ENCODE results near the gene PCDHGB2. TPM values are rescaled to one million over a fixed set of nuclear protein-coding genes. Genes with fewer than 3 reads are reported as not detected.

The PCDHGB2 gene
- total RNA-seq, 1 donor from 2014 or later = under 0.01 TPM

DNA sequence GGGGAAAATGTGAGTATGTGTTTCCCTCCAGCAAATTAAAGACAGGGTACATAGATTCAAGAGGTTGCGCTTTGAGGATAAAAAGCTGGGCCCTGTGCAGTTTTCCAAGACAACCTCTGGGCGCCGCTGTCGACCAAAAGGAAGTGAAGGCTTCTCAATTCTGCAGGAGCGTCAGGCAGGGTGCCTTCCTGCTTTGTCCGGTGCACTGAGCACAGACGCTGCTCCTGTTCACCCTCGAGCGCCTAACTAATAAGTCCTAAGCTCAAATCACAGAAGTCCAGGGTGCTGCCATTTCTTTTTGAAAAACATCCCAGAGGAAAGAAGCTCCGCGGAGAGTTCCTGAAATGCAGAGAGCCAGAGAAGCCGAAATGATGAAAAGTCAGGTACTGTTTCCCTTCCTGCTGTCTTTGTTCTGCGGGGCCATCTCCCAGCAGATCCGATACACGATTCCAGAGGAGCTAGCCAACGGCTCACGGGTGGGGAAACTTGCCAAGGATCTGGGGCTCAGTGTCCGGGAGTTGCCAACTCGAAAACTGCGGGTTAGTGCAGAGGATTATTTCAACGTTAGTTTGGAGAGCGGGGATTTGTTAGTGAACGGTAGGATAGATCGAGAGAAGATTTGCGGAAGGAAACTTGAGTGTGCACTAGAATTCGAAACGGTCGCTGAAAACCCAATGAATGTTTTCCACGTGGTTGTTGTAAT lies 9.7 kb upstream of the PCDHGB2 start, which contains the start of gene PCDHGB1:
Gene PCDHGB1 (plus strand): TSS at position 183 of the 703 bp plus-strand sequence. CDS start 162 bp downstream, at position 345.
- TF ChIP-seq CTCF (IDR thresholded peaks at IDR 0.05; ENCODE audit: insufficient read depth, low read length, severe bottlenecking) = peak; percentile 58
- H3K4me3 ChIP-seq (ENCODE audit: low read depth, low read length) = peak within 1 kb of the TSS; percentile 9
- no peaks in the 10 kb centered on the region for H3K36me3 ChIP-seq (ENCODE audit: control insufficient read depth, insufficient read depth, low read length)
- peak; percentile 23 for FAIRE-seq
- no peaks in the 10 kb centered on the region for H3K27me3 ChIP-seq (ENCODE audit: control insufficient read depth, insufficient read depth, low read length)
- DNase-seq (ENCODE audit: low read depth) = peak; percentile 18

DNA sequence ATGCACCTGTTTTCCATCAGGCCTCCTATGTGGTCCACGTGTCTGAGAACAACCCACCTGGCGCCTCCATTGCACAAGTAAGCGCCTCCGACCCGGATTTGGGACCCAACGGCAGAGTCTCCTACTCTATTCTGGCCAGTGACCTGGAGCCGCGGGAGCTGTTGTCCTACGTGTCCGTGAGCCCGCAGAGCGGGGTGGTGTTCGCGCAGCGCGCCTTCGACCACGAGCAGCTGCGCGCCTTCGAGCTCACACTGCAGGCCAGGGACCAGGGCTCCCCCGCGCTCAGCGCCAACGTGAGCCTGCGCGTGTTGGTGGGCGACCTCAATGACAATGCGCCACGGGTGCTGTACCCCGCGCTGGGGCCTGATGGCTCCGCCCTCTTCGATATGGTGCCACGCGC lies 8.2 kb upstream of the PCDHGB2 start:
- TF ChIP-seq CTCF (IDR thresholded peaks at IDR 0.05; ENCODE audit: insufficient read depth, low read length, severe bottlenecking) = no peak
- no peak overlapping the region for H3K4me3 ChIP-seq (ENCODE audit: low read depth, low read length)
- DNase-seq (ENCODE audit: low read depth) = no peak
- H3K27me3 ChIP-seq (ENCODE audit: control insufficient read depth, insufficient read depth, low read length) = no peaks in the 10 kb centered on the region
- no peak for FAIRE-seq
- H3K36me3 ChIP-seq (ENCODE audit: control insufficient read depth, insufficient read depth, low read length) = no peaks in the 10 kb centered on the region

- Histone ChIP-seq H3K4me3 (ENCODE audit: low read depth, low read length) (peak within 1 kb of the TSS; percentile 3), H3K36me3 (ENCODE audit: control insufficient read depth, insufficient read depth, low read length) (no peaks in the 10 kb centered on the region), H3K27me3 (ENCODE audit: control insufficient read depth, insufficient read depth, low read length) (peaks cover 3% of the 10 kb centered on the region)
- no peak for DNase-seq (ENCODE audit: low read depth)
- TF ChIP-seq CTCF (IDR thresholded peaks at IDR 0.05; ENCODE audit: insufficient read depth, low read length, severe bottlenecking) = peak; percentile 15
- FAIRE-seq = no peak
Observed at GRCh38 chr5:141354900-141355469, 4.8 kb upstream of the PCDHGB2 start, which contains the start of gene PCDHGA4. TSS of gene PCDHGA4 (plus strand) at chr5:141355021. CDS start at chr5:141355108, 87 bp downstream.

DNA sequence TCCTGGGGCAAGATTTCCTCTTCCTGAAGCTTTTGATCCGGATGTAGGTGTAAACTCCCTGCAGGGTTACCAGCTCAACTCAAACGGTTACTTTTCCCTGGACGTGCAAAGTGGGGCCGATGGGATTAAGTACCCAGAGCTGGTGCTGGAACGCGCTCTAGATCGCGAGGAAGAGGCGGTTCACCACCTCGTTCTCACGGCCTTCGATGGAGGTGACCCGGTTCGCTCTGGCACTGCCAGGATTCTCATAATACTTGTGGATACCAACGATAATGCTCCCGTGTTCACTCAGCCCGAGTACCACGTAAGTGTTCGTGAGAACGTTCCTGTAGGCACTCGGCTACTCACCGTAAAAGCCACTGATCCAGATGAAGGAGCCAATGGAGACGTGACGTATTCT lies 4.2 kb upstream of the PCDHGB2 start:
- FAIRE-seq (no peak), DNase-seq (ENCODE audit: low read depth) (no peak)
- TF ChIP-seq CTCF (IDR thresholded peaks at IDR 0.05; ENCODE audit: insufficient read depth, low read length, severe bottlenecking) = no peak
- Histone ChIP-seq H3K36me3 (ENCODE audit: control insufficient read depth, insufficient read depth, low read length) (no peaks in the 10 kb centered on the region), H3K4me3 (ENCODE audit: low read depth, low read length) (no peak overlapping the region), H3K27me3 (ENCODE audit: control insufficient read depth, insufficient read depth, low read length) (peaks cover 5% of the 10 kb centered on the region)

- no peak for TF ChIP-seq CTCF (IDR thresholded peaks at IDR 0.05; ENCODE audit: insufficient read depth, low read length, severe bottlenecking)
- Histone ChIP-seq H3K36me3 (ENCODE audit: control insufficient read depth, insufficient read depth, low read length) (no peaks in the 10 kb centered on the region), H3K27me3 (ENCODE audit: control insufficient read depth, insufficient read depth, low read length) (peaks cover 5% of the 10 kb centered on the region), H3K4me3 (ENCODE audit: low read depth, low read length) (no peak overlapping the region)
- FAIRE-seq (no peak), DNase-seq (ENCODE audit: low read depth) (no peak)
Observed at GRCh38 chr5:141356133-141356532, 3.7 kb upstream of the PCDHGB2 start.
